GM18861 (cell line): ENCODE results near the gene CA12.

Source experiments
- ATAC-seq: cut with Tn5 transposase; IDR thresholded peaks from one replicate; pipeline ENCODE4 v1.9.1; 2021; ENCODE audit not compliant: unreplicated experiment

Gene CA12

DNA sequence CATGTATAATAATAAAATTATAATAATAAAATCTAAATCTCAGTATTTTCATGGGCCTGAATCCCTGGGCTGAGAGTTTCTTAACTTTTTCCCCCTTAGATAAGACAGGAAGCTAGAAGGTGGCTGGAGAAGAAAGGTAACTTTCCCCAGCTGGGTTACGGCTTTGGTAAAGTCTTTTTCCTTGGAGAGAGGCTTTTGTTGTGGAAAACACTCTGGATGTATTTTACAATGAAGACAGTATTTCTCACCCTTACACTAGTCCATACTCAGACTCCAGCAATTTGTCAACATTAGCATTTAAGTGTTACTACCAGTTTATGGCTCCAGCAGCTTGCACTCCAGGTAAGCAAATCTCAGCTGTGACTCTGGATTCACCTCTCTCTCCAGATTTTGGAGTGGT is 69.4 kb downstream of the CA12 start:
- ATAC-seq: no peak

GRCh38 chr15:63310646-63311045 is 71.0 kb downstream of the CA12 start:
- no peak for ATAC-seq

- no peak for ATAC-seq
These were observed 72.7 kb downstream of the CA12 start for GRCh38 chr15:63308947-63309346.

DNA sequence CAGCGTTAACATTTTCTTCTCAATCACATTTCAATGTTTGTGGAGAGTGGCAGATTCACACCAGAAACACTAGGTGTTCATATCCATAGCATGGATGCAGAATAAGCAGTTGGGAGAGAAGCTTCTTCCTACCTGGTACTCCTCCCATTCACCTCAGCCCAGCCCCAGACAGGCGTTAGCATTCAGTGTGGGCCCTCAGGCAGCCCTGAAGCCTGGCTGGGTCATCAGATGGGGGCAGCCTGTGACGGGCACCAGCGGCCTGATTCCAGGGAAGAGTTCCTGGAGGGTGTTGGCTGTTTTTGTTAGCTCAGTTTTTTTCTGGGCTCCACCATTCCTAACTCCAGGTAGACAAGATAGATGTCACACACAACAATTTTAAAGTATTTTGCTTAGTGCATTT is 73.2 kb downstream of the CA12 start:
- no peak for ATAC-seq

DNA sequence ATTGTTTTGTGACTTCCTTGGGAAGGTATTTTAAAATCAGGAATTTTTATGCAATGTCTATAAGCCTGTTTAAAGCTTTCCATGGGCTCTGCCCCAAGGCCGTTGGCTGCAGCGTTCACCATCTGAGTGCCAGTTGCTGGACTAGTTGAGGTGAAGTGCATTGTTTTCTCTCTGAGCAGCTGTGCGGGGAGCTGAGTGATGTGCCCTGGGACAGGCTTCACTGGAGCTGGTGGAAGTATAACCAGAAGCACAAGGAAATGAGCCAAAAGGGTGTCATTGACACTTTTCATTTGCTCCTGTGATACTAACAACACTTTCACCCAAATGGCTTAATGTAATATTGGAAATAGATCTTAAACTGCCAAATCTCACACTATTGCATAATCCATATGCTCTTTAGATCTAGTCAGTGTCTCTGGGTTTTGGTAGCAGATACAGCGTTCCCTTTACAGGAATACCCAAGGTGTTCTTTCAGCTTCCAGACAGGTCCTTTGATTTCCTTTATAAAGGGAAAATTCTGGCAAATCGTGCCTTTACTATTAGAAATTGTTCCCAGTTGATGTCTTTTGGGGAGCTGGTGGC is 75.1 kb downstream of the CA12 start:
- ATAC-seq: no peak

- no peak for ATAC-seq
These were observed 76.4 kb downstream of the CA12 start for GRCh38 chr15:63305260-63305659.

DNA sequence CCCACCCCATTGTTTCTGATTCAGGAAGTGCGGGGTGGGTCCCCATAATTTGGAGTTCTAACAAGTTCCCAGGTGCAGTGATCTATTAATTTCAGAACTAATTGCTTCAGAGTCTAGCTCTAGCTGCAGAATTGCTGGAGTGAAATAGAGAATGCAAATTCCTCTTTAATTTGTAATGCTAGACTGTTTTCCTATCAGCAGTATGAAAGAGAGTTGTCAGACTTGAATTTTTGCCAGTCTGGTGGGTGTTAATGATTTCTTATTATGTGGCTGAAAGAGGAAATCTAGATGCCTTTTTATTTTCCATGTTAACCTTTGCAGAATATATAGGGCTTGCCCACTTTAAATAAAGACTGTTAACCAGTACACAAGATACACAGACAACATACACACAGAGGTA is 80.6 kb downstream of the CA12 start:
- ATAC-seq: no peak

DNA sequence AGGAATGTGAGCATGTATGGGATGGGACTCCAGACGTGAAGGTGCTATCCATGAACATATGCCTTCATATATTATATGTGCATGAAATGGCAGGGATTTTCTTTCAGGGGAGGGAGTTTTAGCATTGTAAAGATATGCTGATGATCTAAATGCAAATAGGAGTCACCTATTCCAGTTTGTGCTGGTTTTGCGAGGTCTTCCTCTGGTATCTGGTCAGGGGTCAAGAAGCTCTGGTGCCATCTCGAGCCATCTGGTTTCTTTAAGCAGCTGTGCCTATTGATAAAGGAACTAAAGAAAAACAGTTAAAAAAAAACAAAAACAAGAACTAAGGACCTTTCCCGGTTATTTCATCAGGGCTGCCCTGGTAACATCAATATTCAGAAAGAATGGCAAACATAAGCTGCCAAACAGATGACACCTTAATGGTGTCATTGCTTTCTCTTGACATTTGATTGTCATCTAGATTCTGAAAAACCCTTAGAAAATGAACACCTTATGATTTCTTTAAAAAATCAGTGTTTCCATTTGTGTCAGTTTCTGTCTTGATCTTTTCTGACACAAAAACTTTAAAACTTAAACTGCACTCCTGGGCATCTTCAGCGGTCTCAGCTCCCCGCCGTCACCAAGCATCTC is 81.6 kb downstream of the CA12 start:
- ATAC-seq: no peak

- no peak for ATAC-seq
These were observed 85.5 kb downstream of the CA12 start for GRCh38 chr15:63296195-63296594.

- no peak for ATAC-seq
These were observed 86.3 kb downstream of the CA12 start for GRCh38 chr15:63295341-63295740.

DNA sequence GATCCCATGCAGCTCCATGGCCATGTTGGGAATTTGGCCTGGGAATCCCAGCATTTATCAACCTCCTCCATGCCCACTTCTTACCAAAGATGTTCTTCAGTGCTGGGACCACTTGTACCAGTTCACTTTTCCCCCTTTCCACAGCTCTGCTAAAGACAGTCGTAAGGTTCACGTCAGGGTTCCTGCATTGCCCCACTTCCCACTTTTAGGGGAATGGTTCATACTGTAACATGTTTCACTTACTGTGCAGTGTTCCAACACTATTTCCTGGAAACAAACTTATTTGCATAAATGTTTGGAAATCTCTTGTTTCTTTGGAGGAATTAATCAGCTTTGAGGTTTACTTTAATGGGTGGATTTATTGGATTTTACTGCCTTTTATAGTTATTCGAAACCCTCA is 87.3 kb downstream of the CA12 start:
- ATAC-seq: no peak

- ATAC-seq: no peak
These were observed 88.9 kb downstream of the CA12 start for GRCh38 chr15:63292771-63293170.

DNA sequence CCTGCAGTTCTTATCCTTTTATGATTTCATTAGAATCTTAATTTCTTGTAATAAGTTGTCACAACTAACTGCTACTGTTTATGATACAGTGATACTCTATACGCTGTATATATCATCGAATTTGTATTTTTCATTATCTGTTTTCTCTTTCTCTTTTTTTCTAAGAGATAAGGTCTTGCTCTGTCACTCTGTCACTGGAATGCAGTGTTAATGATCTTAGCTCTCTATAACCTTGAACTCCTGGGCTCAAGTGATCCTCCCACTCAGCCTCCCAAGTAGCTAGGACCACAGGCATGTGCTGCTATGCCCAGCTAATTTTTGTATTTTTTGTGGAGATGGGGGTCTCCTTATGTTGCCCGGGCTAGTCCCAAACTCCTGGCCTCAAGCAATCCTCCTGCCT is 89.4 kb downstream of the CA12 start:
- no peak for ATAC-seq

- ATAC-seq: no peak
These were observed 90.1 kb downstream of the CA12 start for GRCh38 chr15:63291507-63291906.

GRCh38 chr15:63288778-63289378 is 92.8 kb downstream of the CA12 start:
- no peak for ATAC-seq

GRCh38 chr15:63288342-63288741 is 93.3 kb downstream of the CA12 start:
- ATAC-seq: no peak

GRCh38 chr15:63287109-63287508 is 94.5 kb downstream of the CA12 start:
- no peak for ATAC-seq

- ATAC-seq: no peak
These were observed 97.3 kb downstream of the CA12 start for GRCh38 chr15:63284335-63284734.

- no peak for ATAC-seq
These were observed 98.5 kb downstream of the CA12 start for GRCh38 chr15:63283126-63283525.

DNA sequence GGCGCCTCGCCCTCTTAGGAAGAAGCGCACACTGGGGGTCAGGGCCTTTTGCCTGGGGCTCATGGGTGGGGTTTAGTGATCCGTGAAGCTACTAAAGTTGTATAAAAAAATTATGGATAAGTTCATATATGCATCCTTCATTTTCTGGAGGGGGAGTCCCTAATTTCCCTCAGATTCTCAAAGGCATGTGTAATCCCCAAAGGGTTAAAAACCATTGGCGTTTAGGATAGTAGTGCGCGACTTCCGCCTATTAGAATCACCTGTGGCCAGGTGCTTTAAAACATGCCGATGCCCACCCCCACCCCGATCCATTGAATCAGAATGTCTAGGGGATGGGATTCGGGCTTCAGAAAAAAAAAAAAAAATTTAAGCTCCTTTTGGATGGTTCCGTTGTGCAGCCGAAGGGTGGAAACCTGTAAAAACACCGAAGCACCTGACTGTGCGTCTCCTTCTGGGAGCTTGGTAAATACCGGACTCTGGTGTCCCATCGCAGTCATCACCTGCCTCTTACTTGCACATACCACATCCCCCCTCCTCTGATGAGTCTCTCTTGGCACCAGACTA is 103.7 kb downstream of the CA12 start:
- ATAC-seq: no peak

DNA sequence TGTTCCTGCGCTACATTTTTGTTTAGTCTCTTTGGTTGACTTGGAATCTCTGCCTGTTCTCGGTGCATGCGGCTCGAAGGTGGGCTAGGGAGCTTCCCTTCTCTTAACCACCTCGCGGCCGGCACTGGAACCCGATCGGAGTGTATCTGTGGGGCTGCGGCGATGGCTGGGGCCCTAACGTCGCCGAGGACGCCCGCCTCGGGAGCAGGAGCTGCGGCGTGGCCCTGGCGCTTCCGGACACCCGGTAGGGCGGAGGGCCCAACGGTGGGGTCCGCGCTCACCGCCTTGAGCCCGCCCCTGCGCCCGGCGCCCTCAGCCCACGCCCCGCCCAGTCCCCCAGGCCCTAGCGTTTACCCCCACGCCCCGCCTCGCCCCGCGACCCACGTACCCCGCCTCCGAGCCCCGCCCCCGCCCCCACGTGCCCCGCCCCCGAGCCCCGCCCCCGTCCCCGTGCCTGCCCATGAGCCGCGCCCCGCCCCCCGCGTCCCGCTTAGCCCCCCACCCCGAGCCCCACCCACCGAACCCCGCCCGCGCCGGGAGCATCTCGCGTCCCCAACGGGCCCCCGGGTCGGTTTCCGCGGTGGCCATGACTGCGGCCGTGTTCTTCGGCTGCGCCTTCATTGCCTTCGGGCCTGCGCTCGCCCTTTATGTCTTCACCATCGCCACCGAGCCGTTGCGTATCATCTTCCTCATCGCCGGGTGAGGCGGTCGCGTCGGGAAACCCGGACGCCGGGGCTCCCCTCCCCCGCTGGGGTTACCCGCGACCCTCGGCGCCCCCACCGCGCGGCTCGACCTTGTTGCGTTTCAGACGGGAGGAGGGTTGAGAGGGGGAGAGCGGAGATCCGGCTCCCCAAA is 104.4 kb downstream of the CA12 start, which contains the start of gene APH1B:
Gene APH1B (plus strand): TSS at position 568 of the 855 bp plus-strand sequence. CDS start 19 bp downstream, at position 587.
- ATAC-seq: peak; percentile 39
